ACC112 (cell line): ENCODE data around the gene METAP1D.

Experiments
- H2AFZ ChIP-seq: fragments of 200-600 bp; sonication (generic); one replicate; pipeline ENCODE4 v1.6.0; 2017; ENCODE audit warnings: antibody characterized with exemption, low read length; ENCODE audit not compliant: unreplicated experiment
- H3K27ac ChIP-seq: fragments of 200-600 bp; sonication (generic); 2 replicates; pipeline ENCODE4 v1.5.1; 2014; ENCODE audit warnings: low read depth, mild to moderate bottlenecking, antibody characterized with exemption, low read length, moderate library complexity
- H3K27me3 ChIP-seq: fragments of 200-600 bp; sonication (generic); 2 replicates; pipeline ENCODE4 v1.6.1; 2014; ENCODE audit warnings: mild to moderate bottlenecking, antibody characterized with exemption, low read length, moderate library complexity, mixed read lengths; ENCODE audit not compliant: insufficient read depth
- H3K36me3 ChIP-seq: fragments of 200-600 bp; sonication (generic); 2 replicates; pipeline ENCODE4 v1.6.1; 2016; ENCODE audit warnings: mild to moderate bottlenecking, antibody characterized with exemption, low read length, moderate library complexity, mixed read lengths; ENCODE audit not compliant: insufficient read depth
- H3K4me1 ChIP-seq: fragments of 200-600 bp; sonication (generic); one replicate; pipeline ENCODE4 v1.6.1; 2016; ENCODE audit warnings: low read length, mixed read lengths; ENCODE audit not compliant: insufficient read depth, unreplicated experiment, control insufficient read depth
- H3K4me3 ChIP-seq: fragments of 200-600 bp; sonication (generic); 2 replicates; pipeline ENCODE4 v1.5.1; 2014; ENCODE audit warnings: mild to moderate bottlenecking, low read depth, low read length
- H3K79me2 ChIP-seq: fragments of 200-600 bp; sonication (generic); one replicate; pipeline ENCODE4 v1.6.0; 2016; ENCODE audit warnings: low read length; ENCODE audit not compliant: control insufficient read depth, unreplicated experiment, insufficient read depth

The METAP1D gene

DNA sequence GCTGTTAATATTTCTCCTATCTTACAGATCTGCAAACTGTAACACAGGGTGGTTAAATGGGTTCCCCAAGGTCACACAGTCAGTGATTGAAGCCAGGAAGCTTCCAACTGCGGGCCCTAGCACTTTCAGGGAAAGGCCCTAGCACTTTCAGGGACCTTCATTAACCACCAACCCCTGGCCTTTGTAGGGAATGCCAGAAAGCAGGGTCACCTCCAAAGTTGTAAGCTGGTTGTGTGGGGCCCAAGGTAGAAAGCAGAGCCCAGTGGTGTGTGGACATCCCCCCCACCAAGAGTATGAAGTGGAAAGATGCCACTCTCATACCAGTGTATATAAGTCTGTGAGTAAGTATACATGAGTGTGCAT, 98.5 kb downstream of the METAP1D start:
- peak overlapping the region; percentile 96 for H3K27ac ChIP-seq
- peaks cover 28% of the 10 kb centered on the region for H3K4me1 ChIP-seq
- no peaks in the 10 kb centered on the region for H3K36me3 ChIP-seq
- peak overlapping the region; percentile 88 for H3K4me3 ChIP-seq
- H2AFZ ChIP-seq = no peak overlapping the region
- no peaks in the 10 kb centered on the region for H3K27me3 ChIP-seq
- H3K79me2 ChIP-seq = peaks cover 16% of the 10 kb centered on the region

DNA sequence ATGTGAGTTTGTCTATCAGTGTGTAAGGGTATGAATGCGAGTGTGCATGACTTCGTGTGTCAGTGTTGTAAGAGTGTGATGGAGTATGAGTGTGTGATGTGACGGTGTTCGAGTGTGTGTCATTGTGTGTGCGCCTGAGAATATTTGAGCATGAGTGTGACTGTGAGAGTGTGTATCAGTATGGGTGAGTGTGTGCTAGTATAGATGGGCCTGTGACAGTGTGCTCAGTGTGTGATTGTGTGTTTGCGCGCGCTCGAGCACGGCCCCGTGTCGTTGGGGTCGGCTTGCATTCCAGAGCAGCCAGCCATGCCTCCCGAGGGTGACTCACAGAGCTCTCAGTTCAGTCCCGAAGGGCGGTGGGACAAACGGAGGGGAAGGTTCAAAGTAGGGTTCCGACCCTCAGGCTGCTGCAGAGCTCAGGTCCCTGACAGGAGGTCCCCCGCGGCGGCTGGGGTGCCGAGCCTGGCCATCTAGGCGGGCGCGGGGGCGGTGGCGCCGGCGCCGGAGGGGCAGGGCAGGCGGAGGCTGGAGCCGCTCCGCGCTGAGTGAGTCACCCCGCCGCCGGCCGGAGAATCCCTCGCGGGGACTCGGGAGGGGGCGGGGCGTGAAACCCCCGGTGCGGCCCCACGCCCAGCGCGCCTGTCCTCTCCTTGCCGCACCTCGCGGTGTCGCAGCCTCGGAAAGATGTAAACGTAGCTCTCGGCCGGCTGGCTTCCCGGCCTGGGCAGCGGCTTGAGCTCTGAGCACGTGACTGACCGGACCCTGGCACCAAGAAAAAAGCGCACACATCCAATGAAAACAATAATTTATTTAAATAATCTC, 99.1 kb downstream of the METAP1D start:
- Histone ChIP-seq H3K27ac (peak overlapping the region; percentile 96), H3K79me2 (peaks cover 16% of the 10 kb centered on the region), H3K4me1 (peaks cover 28% of the 10 kb centered on the region), H2AFZ (no peak overlapping the region), H3K27me3 (no peaks in the 10 kb centered on the region), H3K4me3 (peak overlapping the region; percentile 88), H3K36me3 (no peaks in the 10 kb centered on the region)

DNA sequence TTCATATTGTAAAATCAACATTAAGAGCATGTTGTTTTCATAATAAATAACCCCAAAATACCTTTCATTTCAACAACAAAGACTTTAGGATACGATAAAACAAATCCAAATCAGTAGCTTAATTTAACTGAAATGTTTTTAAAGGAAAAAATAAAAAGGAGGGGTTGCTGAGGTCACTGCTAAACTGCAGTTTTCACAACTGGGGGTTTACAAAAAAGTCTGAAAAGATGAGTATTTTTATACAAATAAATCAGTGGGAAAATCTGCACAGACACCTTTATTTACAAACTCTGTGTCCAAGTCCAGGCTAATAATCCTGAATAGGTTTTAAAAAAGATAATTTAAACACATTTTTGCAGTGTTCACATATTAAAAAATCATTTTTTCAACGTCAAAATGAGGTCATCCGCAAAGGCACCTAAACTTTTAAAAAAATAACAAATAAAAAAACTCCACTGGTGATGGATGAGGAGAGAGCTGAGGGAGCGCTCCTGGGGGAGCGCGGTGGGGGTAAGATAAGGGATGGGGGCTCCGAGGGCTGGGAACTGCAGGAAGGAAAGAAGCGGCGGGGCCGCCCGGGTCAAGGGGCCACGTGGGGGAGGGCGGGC, 99.8 kb downstream of the METAP1D start:
- Histone ChIP-seq H3K36me3 (no peaks in the 10 kb centered on the region), H3K27me3 (no peaks in the 10 kb centered on the region), H3K4me1 (peaks cover 28% of the 10 kb centered on the region), H3K4me3 (peak overlapping the region; percentile 88), H3K79me2 (peaks cover 16% of the 10 kb centered on the region), H3K27ac (peak overlapping the region; percentile 96), H2AFZ (no peak overlapping the region)

DNA sequence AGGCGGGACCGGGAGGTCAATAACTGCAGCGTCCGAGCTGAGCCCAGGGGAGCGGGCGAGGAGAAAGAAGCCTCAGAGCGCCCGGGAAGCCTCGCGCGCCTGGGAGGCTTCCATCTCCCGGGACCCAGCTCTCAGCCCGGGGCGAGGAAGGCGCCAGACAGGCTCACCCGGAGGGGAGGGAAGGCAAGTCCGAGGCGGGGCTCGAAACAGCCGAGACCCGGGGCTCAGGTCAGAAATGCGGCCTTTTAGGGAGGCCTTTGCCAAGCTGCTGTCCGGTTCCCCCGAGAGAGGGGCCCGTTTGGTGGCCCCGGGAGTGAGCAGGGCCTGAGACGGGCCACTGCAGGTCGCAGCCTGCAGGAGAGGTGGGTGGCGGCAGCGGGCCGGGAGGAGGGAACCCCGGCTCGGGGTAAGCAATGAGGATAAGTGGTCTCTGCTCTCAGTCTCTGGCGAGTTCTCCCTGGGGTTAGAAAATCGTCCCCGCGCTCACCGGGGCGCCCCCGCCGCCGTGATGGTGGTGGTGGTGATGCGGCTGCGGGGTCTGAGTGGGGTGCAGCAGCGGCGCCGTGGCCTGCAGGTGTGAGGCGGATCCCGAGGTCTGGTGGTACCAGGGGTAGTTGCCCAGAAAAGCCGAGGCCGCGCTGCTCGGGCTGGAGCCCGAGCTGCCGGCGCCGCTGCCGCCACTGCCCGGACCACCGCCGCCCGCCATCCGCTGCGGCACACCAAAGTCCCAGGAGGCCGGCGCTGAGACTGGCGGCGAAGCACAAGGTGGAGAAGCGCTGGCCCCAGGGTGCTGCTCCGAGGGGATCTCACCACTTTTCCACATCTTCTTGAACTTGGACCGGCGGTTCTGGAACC, 100.6 kb downstream of the METAP1D start:
- H3K36me3 ChIP-seq = no peaks in the 10 kb centered on the region
- H3K27me3 ChIP-seq = no peaks in the 10 kb centered on the region
- peak overlapping the region; percentile 88 for H3K4me3 ChIP-seq
- H3K79me2 ChIP-seq = peaks cover 16% of the 10 kb centered on the region
- H3K4me1 ChIP-seq = peaks cover 28% of the 10 kb centered on the region
- no peak overlapping the region for H2AFZ ChIP-seq
- peak overlapping the region; percentile 96; the same call in 1 of the 2 replicates for H3K27ac ChIP-seq

DNA sequence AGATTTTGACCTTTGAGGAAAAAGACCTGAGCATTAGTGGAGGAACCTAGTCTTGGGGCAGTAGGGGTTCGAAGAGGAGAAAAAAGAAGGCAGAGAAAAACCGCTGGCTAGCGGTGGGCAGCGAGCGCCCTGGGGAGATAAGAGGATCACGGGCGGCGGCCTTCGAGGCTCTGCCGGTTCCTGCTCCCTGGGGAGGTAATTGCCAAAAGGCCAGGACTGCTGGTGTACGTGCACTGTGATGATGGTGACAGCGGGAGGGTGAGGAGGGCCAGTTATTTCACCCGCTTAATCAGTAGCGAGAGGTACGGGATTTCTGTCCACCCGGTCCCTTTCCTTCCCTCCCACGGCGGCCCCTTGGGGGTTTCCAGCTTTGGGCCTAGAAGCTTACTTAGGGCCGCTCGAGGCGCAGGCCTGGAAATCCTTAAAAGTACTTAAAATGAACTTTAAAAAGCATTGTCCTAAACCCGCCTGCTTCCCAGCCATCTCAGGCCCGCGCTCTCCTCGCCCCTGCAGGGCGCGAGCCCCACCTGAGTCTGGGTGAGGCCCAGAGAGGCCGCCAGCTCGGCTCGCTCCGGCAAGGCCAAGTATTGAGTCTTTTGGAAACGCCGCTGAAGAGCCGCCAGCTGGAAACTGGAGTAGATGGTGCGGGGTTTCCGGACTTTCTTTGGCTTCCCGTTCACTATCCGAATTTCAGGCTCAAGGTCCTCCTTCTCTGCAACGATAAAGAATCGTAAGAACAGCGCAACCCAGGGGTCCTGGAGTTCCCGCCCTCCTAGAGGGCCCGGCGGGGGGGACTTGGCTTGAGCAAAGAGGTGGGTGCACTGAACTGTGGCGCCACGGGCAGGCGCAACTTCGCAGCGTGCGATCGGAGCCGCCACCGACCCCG, 101.4 kb downstream of the METAP1D start:
- Histone ChIP-seq H3K27me3 (no peaks in the 10 kb centered on the region), H3K4me3 (peak overlapping the region; percentile 88), H3K36me3 (no peaks in the 10 kb centered on the region), H3K79me2 (peaks cover 16% of the 10 kb centered on the region), H3K4me1 (peaks cover 28% of the 10 kb centered on the region), H2AFZ (peak overlapping the region; percentile 34), H3K27ac (no peak overlapping the region)

DNA sequence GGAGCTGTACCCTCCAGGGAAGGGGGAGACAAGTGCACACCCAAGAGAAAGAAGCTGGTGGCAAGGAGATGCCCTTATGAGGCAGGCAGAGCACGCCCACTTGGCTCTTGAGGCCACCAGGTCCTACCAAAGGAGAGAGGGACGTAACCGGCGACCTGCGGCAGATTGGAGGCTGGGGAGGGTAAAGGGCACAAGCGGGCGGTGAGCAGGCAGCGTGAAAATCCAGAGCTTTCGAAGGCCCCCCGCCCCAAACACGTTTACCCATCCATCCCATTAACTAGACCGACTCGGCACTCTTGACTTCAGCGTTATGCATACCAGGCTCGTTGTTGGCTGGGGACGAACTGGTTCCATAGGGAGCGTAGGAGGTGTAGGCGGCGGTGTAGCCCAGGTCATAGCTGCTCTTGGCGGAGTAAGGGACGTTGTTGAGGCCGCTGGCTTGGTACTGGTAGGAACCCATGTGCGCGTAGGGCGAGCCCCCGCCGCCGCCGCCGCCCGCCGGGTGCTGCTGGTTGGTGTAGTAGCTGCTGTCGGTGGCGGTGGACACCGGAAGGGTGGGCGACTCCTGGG, 102.2 kb downstream of the METAP1D start:
- Histone ChIP-seq H3K27me3 (no peaks in the 10 kb centered on the region), H2AFZ (peak overlapping the region; percentile 34), H3K27ac (peak overlapping the region; percentile 11; the same call in 1 of the 2 replicates), H3K79me2 (peaks cover 16% of the 10 kb centered on the region), H3K4me3 (peak overlapping the region; percentile 88), H3K36me3 (no peaks in the 10 kb centered on the region), H3K4me1 (peaks cover 28% of the 10 kb centered on the region)

DNA sequence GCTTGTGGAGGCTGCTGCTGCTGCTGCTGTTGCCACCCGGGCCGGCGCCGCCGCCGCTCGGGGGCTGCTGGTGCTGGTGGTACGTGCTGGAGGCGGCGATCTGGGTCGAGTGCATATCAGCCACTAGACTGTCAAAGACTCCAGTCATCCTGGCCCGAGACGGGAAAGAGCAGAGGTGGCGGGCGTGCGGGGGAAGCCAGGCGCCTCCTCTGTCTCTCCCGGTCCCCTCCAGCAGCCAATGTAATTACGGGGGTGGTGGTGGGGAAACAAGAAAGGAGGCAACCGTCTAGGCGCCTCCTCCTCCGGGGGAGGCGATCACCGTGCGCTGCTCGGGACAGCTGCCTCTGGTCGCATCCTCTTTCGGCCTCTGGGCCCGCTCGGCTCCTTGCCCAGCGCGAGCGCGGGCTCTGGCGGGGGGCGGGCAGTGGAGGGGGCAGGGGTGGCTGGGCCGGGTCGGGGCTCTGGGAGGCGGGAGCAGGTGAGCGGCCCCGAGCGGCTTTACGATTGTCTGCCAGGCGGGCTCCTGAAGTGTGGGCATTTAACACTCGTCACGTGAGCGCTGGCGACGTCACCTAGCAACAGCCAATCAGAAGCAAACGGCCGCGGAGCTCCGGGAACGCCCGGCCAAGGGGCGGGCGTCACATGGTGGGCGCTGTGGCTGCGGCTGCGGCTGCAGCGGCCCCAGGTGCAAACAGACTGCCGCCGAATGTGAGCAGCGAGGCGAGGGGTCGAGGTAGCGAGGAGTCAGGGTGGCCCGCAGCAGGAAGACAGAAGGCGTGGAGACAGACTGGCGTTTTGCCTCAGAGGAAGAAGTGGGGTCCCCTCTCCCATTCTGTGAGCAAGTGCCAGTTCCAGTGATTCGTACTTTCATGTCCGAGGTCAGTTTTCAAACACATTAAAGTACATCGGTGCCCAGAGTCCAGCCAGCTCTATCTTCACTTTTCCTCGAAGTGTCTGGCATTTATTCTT, 102.9 kb downstream of the METAP1D start, which contains the start of gene DLX2:
Gene DLX2, minus strand, starts transcription at position 510 of the 969 bp plus-strand sequence. Its CDS starts 362 bp downstream, at position 148.
- H2AFZ ChIP-seq = peak within 1 kb of the TSS; percentile 76
- no peaks in the 10 kb centered on the region for H3K27me3 ChIP-seq
- peak within 1 kb of the TSS; percentile 88 for H3K4me3 ChIP-seq
- H3K36me3 ChIP-seq = no peaks in the 10 kb centered on the region
- peaks cover 24% of the 10 kb centered on the region for H3K4me1 ChIP-seq
- peaks cover 16% of the 10 kb centered on the region for H3K79me2 ChIP-seq
- H3K27ac ChIP-seq = peak within 1 kb of the TSS; percentile 11; the same call in 1 of the 2 replicates

DNA sequence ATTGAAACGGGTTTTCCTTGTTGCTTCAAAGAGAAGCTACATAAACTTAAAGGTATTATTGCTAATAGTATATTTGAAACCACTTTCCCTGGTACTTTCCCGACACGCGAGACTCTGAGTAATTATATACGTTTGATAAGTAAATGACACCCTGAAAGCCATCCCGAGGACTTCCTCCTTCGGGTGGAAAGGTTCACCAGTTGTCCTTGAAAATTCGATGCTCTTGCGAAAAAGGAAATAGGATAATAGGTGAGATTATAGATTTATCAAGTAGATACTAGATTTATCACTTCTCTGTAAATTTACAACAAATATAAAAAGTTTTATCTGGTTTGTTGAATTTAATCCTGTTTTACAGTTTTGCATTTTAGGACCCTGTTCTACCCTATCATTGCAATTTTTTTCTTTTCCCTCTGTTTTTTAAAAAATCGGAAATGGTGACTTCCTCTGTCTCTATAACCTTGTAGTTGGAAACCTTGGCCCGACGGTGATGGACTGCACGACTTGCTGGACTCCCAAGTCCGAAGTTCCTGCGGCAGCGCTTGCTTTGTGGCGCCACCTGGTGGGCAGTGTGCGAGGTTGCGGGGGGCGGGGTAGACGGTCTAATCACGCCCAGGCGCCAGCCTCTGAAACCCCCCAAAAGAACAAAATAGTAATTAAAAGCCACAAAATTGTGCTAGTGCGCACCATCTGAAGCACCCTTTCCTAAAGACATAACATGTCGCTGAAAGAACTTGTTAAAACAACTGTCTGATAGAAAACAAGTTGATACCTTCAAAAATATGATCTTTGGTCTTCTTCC, 103.9 kb downstream of the METAP1D start:
- peaks cover 14% of the 10 kb centered on the region for H3K4me1 ChIP-seq
- peak overlapping the region; percentile 76 for H2AFZ ChIP-seq
- no peak overlapping the region for H3K27ac ChIP-seq
- H3K36me3 ChIP-seq = no peaks in the 10 kb centered on the region
- H3K27me3 ChIP-seq = no peaks in the 10 kb centered on the region
- peak overlapping the region; percentile 88 for H3K4me3 ChIP-seq
- H3K79me2 ChIP-seq = peaks cover 16% of the 10 kb centered on the region
